Activated T-cell treated with anti-CD3 and anti-CD28 coated beads, Interleukin-2, amount 50 U/mL, for 48 hours (primary cell): ENCODE results near the gene PCDHGC5.

Experiments used
- DNase-seq, 2 experiments: peaks; one replicate each; pipeline ENCODE4 v3.0.0-alpha.2; 2020

Gene PCDHGC5

GRCh38 chr5:141534492-141535213, 45.8 kb downstream of the PCDHGC5 start:
- DNase-seq: no peak
